ENCODE results near the gene LEFTY1. TPM values are rescaled to one million over a fixed set of nuclear protein-coding genes. Genes with fewer than 3 reads are reported as not detected.
A peak's percentile ranks its signal among the peaks of the same experiment; 100 is the strongest.

Gene LEFTY1
- total RNA-seq, 2 experiments from 2014 or later, result 0.09 to 1.0 TPM

GRCh38 chr1:225880636-225881035 is 8.3 kb downstream of the LEFTY1 start:
- Histone ChIP-seq H3K4me3 (ENCODE audit: low read depth, low read length, poor library complexity, severe bottlenecking) (peak overlapping the region; percentile 83), H3K36me3 (ENCODE audit: insufficient read depth, low read length) (peaks cover 13% of the 10 kb centered on the region; the same call in 1 of the 2 replicates), H2AFZ (ENCODE audit: low read length) (peak overlapping the region; percentile 86; the same call in 1 of the 2 replicates), H3K9me2 (ENCODE audit: insufficient read depth, low read length) (no peaks in the 10 kb centered on the region), H3K27ac (ENCODE audit: low read depth, low read length, poor library complexity, severe bottlenecking) (peak overlapping the region; percentile 32), H4K20me1 (ENCODE audit: insufficient read depth, low read length) (no peaks in the 10 kb centered on the region), H3K4me1 (ENCODE audit: insufficient read depth, low read length, poor library complexity, severe bottlenecking) (peaks cover 47% of the 10 kb centered on the region), H3K4me2 (ENCODE audit: low read length) (peak overlapping the region; percentile 96), H3K9me3 (ENCODE audit: low read length) (no peaks in the 10 kb centered on the region), H3K79me2 (ENCODE audit: insufficient read depth, low read depth, low read length) (no peaks in the 10 kb centered on the region)
- ChIA-PET CTCF (ENCODE audit: unreplicated experiment) (interaction anchor here (1.3 kb wide), 1 partner anchor 60 kb away, joined by 4 read pairs; no protein-coding TSS in a partner anchor), POLR2A (interaction anchor here (0.8 to 2.6 kb wide), 7 partner anchors 9 to 439 kb away, joined by 3 to 9 read pairs (median 5); partner anchors contain the start of gene SRP9)
- DNase-seq (ENCODE audit: low spot score), result no peak
- TF ChIP-seq CTCF (conservative IDR thresholded peaks at IDR 0.05; ENCODE audit: low read length) (no peak), EZH2phosphoT487 (IDR thresholded peaks at IDR 0.05; ENCODE audit: borderline replicate concordance, low read depth, low read length) (no peak)
- no TSS peak for BruUV-seq (replicated peaks)
- intact Hi-C loops (cut with micrococcal nuclease; ENCODE audit: unreplicated experiment), result loop anchor here (2.0 kb wide), 2 partner anchors 32 to 96 kb away; no protein-coding TSS in a partner anchor

GRCh38 chr1:225880222-225880588 is 8.7 kb downstream of the LEFTY1 start:
- no peak overlapping the region for H2AFZ ChIP-seq (ENCODE audit: low read length)
- peak overlapping the region; percentile 96 for H3K4me2 ChIP-seq (ENCODE audit: low read length)
- ChIA-PET CTCF (ENCODE audit: unreplicated experiment) (interaction anchor here (0.6 to 1.3 kb wide), 2 partner anchors 60 to 74 kb away, joined by 3 to 4 read pairs; no protein-coding TSS in a partner anchor), POLR2A (interaction anchor here (0.5 to 2.1 kb wide), 7 partner anchors 8 to 439 kb away, joined by 3 to 6 read pairs (median 4); partner anchors contain the start of gene SRP9)
- no peak for DNase-seq (ENCODE audit: low spot score)
- intact Hi-C loops (cut with micrococcal nuclease; ENCODE audit: unreplicated experiment), result loop anchor here (2.0 kb wide), 2 partner anchors 31 to 97 kb away; no protein-coding TSS in a partner anchor
- no peaks in the 10 kb centered on the region for H4K20me1 ChIP-seq (ENCODE audit: insufficient read depth, low read length)
- H3K4me1 ChIP-seq (ENCODE audit: insufficient read depth, low read length, poor library complexity, severe bottlenecking), result peaks cover 47% of the 10 kb centered on the region
- H3K36me3 ChIP-seq (ENCODE audit: insufficient read depth, low read length), result peaks cover 13% of the 10 kb centered on the region; the same call in 1 of the 2 replicates
- no peaks in the 10 kb centered on the region for H3K9me3 ChIP-seq (ENCODE audit: low read length)
- BruUV-seq (replicated peaks), result no TSS peak
- H3K27ac ChIP-seq (ENCODE audit: low read depth, low read length, poor library complexity, severe bottlenecking), result no peak overlapping the region
- H3K4me3 ChIP-seq (ENCODE audit: low read depth, low read length, poor library complexity, severe bottlenecking), result peak overlapping the region; percentile 83
- TF ChIP-seq CTCF (conservative IDR thresholded peaks at IDR 0.05; ENCODE audit: low read length) (no peak), EZH2phosphoT487 (IDR thresholded peaks at IDR 0.05; ENCODE audit: borderline replicate concordance, low read depth, low read length) (no peak)
- H3K9me2 ChIP-seq (ENCODE audit: insufficient read depth, low read length), result no peaks in the 10 kb centered on the region
- no peaks in the 10 kb centered on the region for H3K79me2 ChIP-seq (ENCODE audit: insufficient read depth, low read depth, low read length)

Measured in OCI-LY7 (cell line).